Kidney epithelial cell (primary cell): Measurements from ENCODE around the gene TMTC1. TPM values are rescaled to one million over a fixed set of nuclear protein-coding genes. Genes with fewer than 3 reads are reported as not detected.

Experiments used
- DNase-seq: peaks from one replicate; pipeline ENCODE4 v3.0.0-alpha.2; 2010; ENCODE audit warnings: low read depth
- H3K27me3 ChIP-seq: 2 replicates; pipeline ENCODE4 v1.6.0; 2011; ENCODE audit warnings: low read length; ENCODE audit not compliant: control insufficient read depth, insufficient read depth
- H3K36me3 ChIP-seq: 2 replicates; pipeline ENCODE4 v1.5.1; 2011; ENCODE audit warnings: low read length; ENCODE audit not compliant: control insufficient read depth, insufficient read depth
- H3K4me3 ChIP-seq: 2 replicates; pipeline ENCODE4 v1.5.1; 2011; ENCODE audit warnings: low read depth, mild to moderate bottlenecking, control low read depth, low read length
- total RNA-seq: library from RNA; depleted of rRNA; stranded (reverse); fragments of >200 nt; gene quantifications from 2 replicates; pipeline ENCODE4 v1.2.3, GENCODE V29; 2015
- TF ChIP-seq, protein P1 (sequence below): IDR thresholded peaks from 2 replicates; pipeline ENCODE4 v1.5.1; 2011; ENCODE audit warnings: mild to moderate bottlenecking, moderate library complexity, low read length, control low read depth, inconsistent platforms; ENCODE audit not compliant: insufficient read depth, poor library complexity, severe bottlenecking

Gene TMTC1
- total RNA-seq, 1 donor from 2014 or later: 1.6 TPM

DNA sequence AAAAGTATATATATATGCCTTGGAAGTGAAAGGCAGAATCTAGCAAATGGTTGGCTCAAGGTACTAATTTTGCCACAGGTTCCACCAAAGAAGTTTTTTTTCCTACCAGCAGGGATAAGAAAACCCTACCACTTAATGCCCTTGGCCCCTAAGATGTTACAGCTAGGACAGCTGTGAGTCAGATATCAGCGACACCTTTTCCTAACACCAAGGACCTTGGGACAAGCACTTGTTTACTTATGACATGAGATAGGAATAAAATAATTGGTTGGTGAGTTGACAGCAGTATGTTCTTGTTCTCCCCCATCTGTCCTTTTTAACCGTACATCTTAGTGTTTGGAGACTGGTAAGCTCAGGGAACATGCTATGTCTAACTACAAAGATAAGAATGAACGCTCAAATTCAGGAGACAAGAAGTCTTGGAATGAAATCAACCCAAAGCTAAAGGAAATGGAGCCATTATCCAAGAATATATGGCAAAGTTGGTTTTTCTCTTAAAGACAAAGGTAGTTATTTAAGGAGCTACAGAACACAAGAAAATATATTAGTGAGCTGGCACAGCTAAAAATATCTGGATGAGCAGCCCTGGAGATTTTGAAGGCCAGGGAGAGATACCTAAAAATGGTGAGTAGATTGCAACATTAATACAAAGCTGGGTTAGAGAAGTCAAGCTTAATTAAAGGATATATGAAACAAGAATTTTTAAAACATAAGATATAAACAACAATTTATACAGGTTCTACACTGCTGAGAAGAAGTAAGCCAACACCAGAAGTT, 126.8 kb downstream of the TMTC1 start:
- TF ChIP-seq, protein P1, sequence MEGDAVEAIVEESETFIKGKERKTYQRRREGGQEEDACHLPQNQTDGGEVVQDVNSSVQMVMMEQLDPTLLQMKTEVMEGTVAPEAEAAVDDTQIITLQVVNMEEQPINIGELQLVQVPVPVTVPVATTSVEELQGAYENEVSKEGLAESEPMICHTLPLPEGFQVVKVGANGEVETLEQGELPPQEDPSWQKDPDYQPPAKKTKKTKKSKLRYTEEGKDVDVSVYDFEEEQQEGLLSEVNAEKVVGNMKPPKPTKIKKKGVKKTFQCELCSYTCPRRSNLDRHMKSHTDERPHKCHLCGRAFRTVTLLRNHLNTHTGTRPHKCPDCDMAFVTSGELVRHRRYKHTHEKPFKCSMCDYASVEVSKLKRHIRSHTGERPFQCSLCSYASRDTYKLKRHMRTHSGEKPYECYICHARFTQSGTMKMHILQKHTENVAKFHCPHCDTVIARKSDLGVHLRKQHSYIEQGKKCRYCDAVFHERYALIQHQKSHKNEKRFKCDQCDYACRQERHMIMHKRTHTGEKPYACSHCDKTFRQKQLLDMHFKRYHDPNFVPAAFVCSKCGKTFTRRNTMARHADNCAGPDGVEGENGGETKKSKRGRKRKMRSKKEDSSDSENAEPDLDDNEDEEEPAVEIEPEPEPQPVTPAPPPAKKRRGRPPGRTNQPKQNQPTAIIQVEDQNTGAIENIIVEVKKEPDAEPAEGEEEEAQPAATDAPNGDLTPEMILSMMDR: no peak
- no peaks in the 10 kb centered on the region for H3K27me3 ChIP-seq
- no peak for DNase-seq
- H3K4me3 ChIP-seq: no peak overlapping the region
- no peaks in the 10 kb centered on the region for H3K36me3 ChIP-seq

DNA sequence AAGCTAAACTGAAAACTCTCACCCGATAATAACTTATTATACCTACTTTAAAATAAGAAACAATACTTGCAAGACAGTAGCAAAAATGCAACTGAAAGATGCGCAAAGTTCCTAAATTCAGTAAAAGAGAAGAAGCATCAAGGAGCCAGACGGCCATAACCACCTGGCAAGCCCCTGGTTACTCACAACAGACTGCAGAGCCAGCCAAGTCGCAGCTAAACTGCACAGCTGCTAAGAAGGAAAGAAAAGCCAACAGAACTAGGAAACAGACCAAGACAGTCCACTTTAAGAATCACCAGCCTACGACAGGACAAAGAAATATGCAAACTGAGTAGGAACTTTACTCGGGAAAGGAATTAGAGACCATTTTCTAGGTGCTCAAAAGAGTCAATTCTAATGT, 127.9 kb downstream of the TMTC1 start:
- DNase-seq: no peak
- TF ChIP-seq, protein P1: no peak
- Histone ChIP-seq H3K36me3 (no peaks in the 10 kb centered on the region), H3K4me3 (no peak overlapping the region), H3K27me3 (no peaks in the 10 kb centered on the region)

DNA sequence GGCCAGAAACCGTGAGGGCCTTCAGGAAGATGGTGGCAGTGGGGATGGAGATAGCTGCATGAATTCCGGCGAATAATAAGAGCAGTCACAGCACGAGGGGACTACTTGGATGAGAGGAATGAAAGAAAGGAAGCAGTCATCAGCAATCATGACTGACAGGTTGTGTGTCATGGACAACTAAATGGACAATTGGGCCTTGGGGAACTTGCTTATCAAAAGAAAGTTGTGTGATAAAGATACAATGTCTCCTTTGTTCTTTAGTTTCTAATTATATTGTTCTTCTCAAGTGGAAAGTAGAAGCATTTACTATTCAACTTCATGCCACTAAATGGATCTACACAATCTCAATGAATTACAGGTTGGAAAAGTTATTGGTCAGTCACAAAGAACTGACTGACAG, 130.5 kb downstream of the TMTC1 start:
- H3K36me3 ChIP-seq: no peaks in the 10 kb centered on the region
- no peaks in the 10 kb centered on the region for H3K27me3 ChIP-seq
- DNase-seq: no peak
- H3K4me3 ChIP-seq: no peak overlapping the region
- TF ChIP-seq, protein P1: no peak

DNA sequence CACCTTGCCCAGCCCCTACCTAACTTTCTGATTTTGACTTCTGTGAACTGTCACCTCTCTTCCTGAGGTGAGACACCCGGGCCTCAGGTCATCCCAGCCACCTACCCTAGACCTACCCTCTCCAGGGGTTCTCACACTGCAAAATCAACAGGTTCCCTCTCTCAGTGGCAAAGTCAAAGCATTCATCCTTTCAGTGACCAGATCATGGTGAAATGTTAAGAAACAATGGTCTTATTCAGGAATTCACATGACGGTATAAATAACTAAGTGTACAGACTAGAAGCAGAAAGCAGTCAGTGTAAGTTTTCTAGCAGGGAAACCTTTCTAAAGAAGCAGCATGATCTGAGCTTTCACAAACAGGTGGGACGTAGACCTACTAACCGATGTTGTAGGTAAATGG, 133.4 kb downstream of the TMTC1 start:
- no peak for DNase-seq
- TF ChIP-seq, protein P1: no peak
- no peak overlapping the region for H3K4me3 ChIP-seq
- no peaks in the 10 kb centered on the region for H3K27me3 ChIP-seq
- H3K36me3 ChIP-seq: no peaks in the 10 kb centered on the region

DNA sequence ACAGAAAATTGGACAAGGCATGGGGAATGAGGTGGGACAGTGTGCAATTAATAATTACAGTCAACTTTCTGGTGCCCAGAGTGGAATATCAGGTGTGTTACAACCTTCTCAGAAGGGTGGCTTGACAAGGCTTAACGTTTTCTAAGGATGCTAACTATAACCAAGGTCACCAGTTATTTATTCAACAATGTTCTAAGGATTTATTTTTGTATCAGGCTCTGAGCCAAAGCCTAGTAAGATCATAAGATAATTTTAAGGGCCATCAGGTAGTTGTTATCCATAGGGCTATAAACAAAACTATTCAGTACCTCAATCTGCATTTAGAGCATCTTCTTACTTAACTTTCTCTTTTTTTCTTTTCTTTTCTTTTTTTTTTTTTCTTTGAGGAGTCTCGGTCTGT, 134.0 kb downstream of the TMTC1 start:
- DNase-seq: no peak
- TF ChIP-seq, protein P1: no peak
- H3K4me3 ChIP-seq: no peak overlapping the region
- no peaks in the 10 kb centered on the region for H3K36me3 ChIP-seq
- H3K27me3 ChIP-seq: no peaks in the 10 kb centered on the region
